ENCODE measurements around the gene NEDD4. TPM values are rescaled to one million over a fixed set of nuclear protein-coding genes. Genes with fewer than 3 reads are reported as not detected.
"Not testable (repeated sequence)": the region's sequence is repeated elsewhere in the genome, so short reads cannot be mapped to it uniquely, and the experiment has no call there.

Gene NEDD4
- polyA plus RNA-seq, 1 donor from 2014 or later: 0.44 TPM

DNA sequence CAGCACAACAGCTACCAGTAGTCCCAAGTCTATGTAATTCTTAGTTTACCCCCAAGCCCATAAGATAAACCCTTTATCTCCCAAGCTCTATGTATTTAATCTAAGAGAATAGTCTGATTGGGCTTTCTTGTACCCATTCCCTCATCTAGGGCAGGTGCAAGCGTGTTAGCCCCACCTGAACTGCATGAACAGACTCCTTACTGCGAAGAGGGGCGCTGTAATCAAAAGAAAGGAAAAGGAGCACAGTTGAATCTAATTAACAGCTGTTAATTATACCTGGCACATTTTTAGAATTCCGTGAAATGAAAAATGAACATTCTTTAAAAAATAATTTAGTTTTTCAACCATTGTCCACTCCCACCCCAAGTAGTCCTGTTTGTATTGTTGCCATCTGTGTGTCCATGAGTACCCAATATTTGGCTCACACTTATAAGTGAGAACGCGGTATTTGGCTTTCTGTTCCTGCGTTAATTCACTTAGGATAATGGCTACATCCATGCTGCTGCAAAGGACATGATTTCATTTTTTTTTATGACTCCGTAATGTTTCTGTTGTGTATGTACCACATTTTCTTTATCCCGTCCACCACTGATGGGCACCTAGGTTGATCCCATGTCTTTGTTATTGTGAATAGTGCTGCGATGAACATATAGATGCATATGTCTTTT is 26.5 kb upstream of the NEDD4 start:
- peaks cover 2 to 5% (median 2%) of the 10 kb centered on the region in 3 donors for H3K9me3 Mint-ChIP-seq
- H3K4me3 Mint-ChIP-seq: no peak overlapping the region
- H3K36me3 Mint-ChIP-seq: no peaks in the 10 kb centered on the region
- H3K27me3 Mint-ChIP-seq: peaks cover 4% of the 10 kb centered on the region
- H3K4me1 Mint-ChIP-seq: no peaks in the 10 kb centered on the region
- no peak overlapping the region for H3K27ac Mint-ChIP-seq

DNA sequence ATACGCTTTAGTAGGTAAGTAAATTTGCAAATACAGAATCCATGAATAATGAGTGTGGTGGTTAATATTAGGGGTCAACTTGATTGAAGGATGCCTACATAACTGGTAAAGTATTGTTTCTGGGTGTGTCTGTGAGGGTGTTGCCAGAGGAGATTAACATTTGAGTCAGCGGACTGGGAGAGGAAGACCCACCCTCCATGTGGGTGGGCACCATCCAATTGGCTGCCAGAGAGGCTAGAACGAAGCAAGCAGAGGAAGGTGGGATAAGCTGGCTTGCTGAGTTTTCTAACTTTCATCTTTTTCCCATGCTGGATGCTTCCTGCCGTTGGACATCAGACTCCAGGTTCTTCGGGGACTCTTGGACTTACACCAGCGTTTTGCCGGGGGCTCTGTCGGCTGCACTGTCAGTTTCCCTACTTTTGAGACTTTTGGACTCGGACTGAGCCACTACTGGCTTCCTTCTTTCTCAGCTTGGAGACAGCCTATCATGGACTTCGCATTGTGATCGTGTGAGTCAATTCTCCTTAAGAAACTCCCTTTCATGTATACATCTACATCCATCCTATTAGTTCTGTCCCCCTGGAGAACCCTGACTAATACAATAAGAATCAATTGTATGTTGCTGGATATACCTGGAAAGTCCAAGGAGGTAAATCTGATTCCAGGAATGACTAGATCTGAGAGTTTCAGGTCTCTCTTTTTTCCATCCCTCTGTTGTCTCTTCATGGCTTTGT is 25.8 kb upstream of the NEDD4 start:
- no peak overlapping the region for H3K4me3 Mint-ChIP-seq
- H3K9me3 Mint-ChIP-seq: peaks cover 2 to 6% (median 2%) of the 10 kb centered on the region in 3 donors
- peaks cover 4% of the 10 kb centered on the region for H3K27me3 Mint-ChIP-seq
- no peaks in the 10 kb centered on the region for H3K36me3 Mint-ChIP-seq
- no peaks in the 10 kb centered on the region for H3K4me1 Mint-ChIP-seq
- H3K27ac Mint-ChIP-seq: no peak overlapping the region

DNA sequence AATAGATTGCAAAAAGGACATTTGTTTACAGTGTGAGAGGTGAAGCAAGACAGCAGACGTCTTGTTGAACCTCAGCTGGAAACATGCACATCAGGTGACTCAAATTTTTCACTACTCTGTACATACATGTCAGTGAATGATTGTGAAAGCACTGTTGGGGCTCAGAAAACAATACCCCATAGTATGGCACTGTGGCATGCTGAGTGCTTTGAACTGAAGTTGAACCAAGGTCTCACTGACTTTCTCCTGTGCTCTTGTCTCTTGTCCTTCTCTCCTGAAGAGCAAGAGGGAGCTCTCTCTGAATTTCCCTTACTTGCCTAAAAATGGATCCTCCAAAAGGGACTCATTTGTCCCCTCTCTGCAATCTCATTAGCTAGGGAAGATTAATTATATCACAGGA is 24.5 kb upstream of the NEDD4 start:
- H3K9me3 Mint-ChIP-seq: peaks cover 5 to 16% (median 6%) of the 10 kb centered on the region in 3 donors
- peaks cover 4% of the 10 kb centered on the region for H3K27me3 Mint-ChIP-seq
- H3K4me3 Mint-ChIP-seq: no peak overlapping the region
- H3K27ac Mint-ChIP-seq: no peak overlapping the region
- H3K36me3 Mint-ChIP-seq: no peaks in the 10 kb centered on the region
- H3K4me1 Mint-ChIP-seq: no peaks in the 10 kb centered on the region

- Mint-ChIP-seq H3K27me3 (peaks cover 3% of the 10 kb centered on the region), H3K9me3 (peaks cover 5 to 16% (median 7%) of the 10 kb centered on the region in 3 donors), H3K27ac (no peak overlapping the region), H3K4me3 (no peak overlapping the region), H3K4me1 (no peaks in the 10 kb centered on the region), H3K36me3 (no peaks in the 10 kb centered on the region)
These were observed 24.1 kb upstream of the NEDD4 start for GRCh38 chr15:56017511-56017910.

DNA sequence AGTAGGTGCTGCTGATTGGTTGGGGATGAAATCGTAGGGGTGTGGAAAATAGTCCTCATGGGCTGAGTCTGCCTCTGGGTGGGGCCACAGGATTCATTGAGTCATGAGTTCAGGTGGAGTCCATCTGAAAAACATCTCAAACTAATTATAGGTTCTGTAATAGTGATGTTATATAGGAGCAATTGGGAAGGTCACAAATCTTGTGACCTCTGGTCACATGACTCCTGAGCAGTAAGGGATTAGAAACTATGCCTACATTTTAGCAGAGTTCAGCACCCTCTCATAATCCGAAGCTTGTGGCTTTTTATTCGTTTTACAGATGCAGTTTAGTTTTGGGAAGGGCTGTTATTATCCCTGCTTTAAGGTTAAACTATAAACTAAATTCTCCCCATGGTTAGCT is 22.9 kb upstream of the NEDD4 start:
- no peaks in the 10 kb centered on the region for H3K36me3 Mint-ChIP-seq
- H3K27ac Mint-ChIP-seq: no peak overlapping the region
- peaks cover 3% of the 10 kb centered on the region for H3K27me3 Mint-ChIP-seq
- no peaks in the 10 kb centered on the region for H3K4me1 Mint-ChIP-seq
- no peak overlapping the region for H3K4me3 Mint-ChIP-seq
- peaks cover 4 to 16% (median 7%) of the 10 kb centered on the region in 3 donors for H3K9me3 Mint-ChIP-seq

- Mint-ChIP-seq H3K4me1 (no peaks in the 10 kb centered on the region), H3K27me3 (peaks cover 7% of the 10 kb centered on the region), H3K27ac (no peak overlapping the region), H3K4me3 (no peak overlapping the region), H3K9me3 (peaks cover 4 to 16% (median 7%) of the 10 kb centered on the region in 3 donors), H3K36me3 (no peaks in the 10 kb centered on the region)
These were observed 21.3 kb upstream of the NEDD4 start for GRCh38 chr15:56014677-56015076.

GRCh38 chr15:56007053-56007452 is 13.6 kb upstream of the NEDD4 start:
- not testable (repeated sequence) for H3K4me3 Mint-ChIP-seq

GRCh38 chr15:56006371-56006770 is 13.0 kb upstream of the NEDD4 start:
- H3K27ac Mint-ChIP-seq, H3K4me3 Mint-ChIP-seq, H3K36me3 Mint-ChIP-seq, H3K4me1 Mint-ChIP-seq, H3K9me3 Mint-ChIP-seq: not testable (repeated sequence)
- peaks cover 25% of the 10 kb centered on the region for H3K27me3 Mint-ChIP-seq

More at GRCh38 chr15:56007053-56007452, 13.6 kb upstream of the NEDD4 start:
- not testable (repeated sequence) for H3K9me3 Mint-ChIP-seq, H3K36me3 Mint-ChIP-seq, H3K4me1 Mint-ChIP-seq, H3K27ac Mint-ChIP-seq
- peaks cover 22% of the 10 kb centered on the region for H3K27me3 Mint-ChIP-seq

- H3K36me3 Mint-ChIP-seq, H3K4me1 Mint-ChIP-seq, H3K4me3 Mint-ChIP-seq, H3K27ac Mint-ChIP-seq, H3K9me3 Mint-ChIP-seq: not testable (repeated sequence)
- peaks cover 23% of the 10 kb centered on the region for H3K27me3 Mint-ChIP-seq
These were observed 10.9 kb upstream of the NEDD4 start for GRCh38 chr15:56004281-56004680.

DNA sequence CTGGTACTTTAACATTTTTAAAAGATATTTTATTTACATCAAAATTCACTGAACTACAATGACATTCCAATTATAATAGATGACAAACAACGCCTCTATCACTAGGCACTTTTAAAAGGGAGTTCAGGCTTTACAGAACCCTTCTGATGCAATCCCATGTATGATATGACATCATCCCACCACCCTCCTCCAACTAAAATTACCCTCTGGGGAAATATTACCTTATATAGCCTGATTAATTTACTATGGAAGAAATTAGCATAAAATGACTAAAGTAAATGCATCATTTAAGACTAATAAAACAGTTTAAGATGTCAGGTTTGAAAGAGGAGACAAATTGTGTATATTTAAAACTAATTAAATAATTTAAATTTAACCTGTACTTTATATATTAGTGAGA is 10.4 kb upstream of the NEDD4 start:
- H3K36me3 Mint-ChIP-seq, H3K4me3 Mint-ChIP-seq, H3K9me3 Mint-ChIP-seq, H3K4me1 Mint-ChIP-seq, H3K27ac Mint-ChIP-seq: not testable (repeated sequence)
- peaks cover 19% of the 10 kb centered on the region for H3K27me3 Mint-ChIP-seq

- H3K9me3 Mint-ChIP-seq, H3K4me1 Mint-ChIP-seq: not testable (repeated sequence)
- peaks cover 15% of the 10 kb centered on the region for H3K27me3 Mint-ChIP-seq
These were observed 9.9 kb upstream of the NEDD4 start for GRCh38 chr15:56003277-56003676.

DNA sequence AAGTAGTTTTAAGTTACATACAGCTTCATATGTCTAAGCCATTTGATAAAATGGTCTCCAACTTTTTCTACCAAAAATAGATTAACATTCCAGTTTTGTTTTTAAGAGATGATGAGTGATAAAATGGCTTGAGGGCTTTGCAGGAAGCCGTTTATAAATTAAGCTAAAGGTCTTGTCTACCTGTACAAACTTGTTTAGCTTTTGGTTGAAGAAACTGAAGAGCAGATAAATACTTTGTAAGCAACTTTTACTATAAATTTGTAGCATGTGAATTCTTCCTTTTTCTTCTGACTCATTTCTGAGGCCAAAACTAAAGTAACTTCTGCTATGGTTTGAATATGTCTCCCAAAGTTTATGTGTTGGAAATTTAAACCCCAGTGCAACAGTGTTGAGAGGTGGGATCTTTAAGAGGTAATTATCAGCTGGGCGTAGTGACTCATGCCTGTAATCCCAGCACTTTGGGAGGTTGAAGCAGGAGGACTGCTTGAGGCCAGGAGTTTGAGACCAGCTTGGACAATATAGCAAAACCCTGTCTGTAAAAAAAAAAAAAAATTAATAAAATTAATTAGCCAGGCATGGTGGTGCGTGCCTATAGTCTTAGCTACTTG is 8.2 kb upstream of the NEDD4 start:
- H3K27ac Mint-ChIP-seq: no peak overlapping the region
- H3K4me3 Mint-ChIP-seq: no peak overlapping the region
- H3K36me3 Mint-ChIP-seq: peaks cover 2% of the 10 kb centered on the region
- H3K27me3 Mint-ChIP-seq: peaks cover 14% of the 10 kb centered on the region
- H3K9me3 Mint-ChIP-seq: no peaks in the 10 kb centered on the region
- no peaks in the 10 kb centered on the region for H3K4me1 Mint-ChIP-seq

More at GRCh38 chr15:56003277-56003676, 9.9 kb upstream of the NEDD4 start:
- not testable (repeated sequence) for H3K4me3 Mint-ChIP-seq, H3K36me3 Mint-ChIP-seq, H3K27ac Mint-ChIP-seq

DNA sequence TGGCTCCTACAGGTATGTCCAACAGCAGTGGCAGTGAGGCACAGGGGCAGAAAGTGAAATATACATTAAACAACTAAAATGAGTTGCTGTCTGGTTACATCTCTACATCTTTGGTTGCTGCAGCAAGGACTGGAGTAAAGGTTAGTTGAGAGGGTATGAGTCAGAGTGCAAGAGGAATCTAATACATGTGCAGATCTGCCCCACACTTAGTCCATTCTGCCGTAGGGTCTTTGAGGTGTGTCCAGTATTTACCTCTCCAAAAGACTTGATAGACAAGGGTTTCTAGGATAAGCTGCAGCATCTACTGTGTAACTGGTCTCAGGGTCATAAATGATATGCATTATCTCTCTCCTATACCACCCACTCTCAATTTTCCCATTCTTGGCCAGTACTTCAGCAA is 6.2 kb upstream of the NEDD4 start:
- Mint-ChIP-seq H3K27ac (no peak overlapping the region), H3K36me3 (peaks cover 2% of the 10 kb centered on the region), H3K9me3 (no peaks in the 10 kb centered on the region), H3K4me3 (no peak overlapping the region), H3K27me3 (peaks cover 19% of the 10 kb centered on the region), H3K4me1 (no peaks in the 10 kb centered on the region)

DNA sequence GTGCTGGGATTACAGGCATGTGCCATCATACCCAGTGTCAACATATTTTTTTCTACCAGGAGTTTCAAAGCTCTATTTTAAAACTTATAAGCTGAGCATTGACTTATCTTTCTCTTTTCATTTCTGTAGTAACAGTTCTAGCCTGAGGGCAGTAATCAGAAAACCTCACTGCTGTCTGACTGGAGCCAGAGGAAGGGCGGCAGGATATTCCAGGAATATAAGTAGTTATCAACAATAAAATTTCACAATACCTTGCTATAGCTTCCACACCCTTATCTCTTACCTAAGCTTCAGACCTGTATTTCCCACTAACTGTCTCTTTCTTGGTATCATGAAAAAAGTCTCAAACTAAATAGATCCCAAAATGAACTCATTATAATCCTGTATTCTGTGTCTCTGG is 5.1 kb upstream of the NEDD4 start:
- Mint-ChIP-seq H3K27me3 (peaks cover 26% of the 10 kb centered on the region), H3K4me1 (peaks cover 0 to 3% (median 0%) of the 10 kb centered on the region in 3 donors), H3K27ac (no peak overlapping the region), H3K4me3 (no peak overlapping the region), H3K9me3 (no peaks in the 10 kb centered on the region), H3K36me3 (peaks cover 2% of the 10 kb centered on the region)

GRCh38 chr15:55993804-55994560 is 570 bp upstream of the NEDD4 start:
- Mint-ChIP-seq H3K9me3 (no peaks in the 10 kb centered on the region), H3K27ac (no peak overlapping the region), H3K27me3 (peaks cover 28% of the 10 kb centered on the region), H3K36me3 (no peaks in the 10 kb centered on the region), H3K4me3 (peak overlapping the region; percentile 77 to 90 (median 84)), H3K4me1 (peaks cover 5 to 9% (median 8%) of the 10 kb centered on the region in 3 donors)

Measured in IgD-negative memory B cell (primary cell).